22Rv1 (cell line): ENCODE data around the gene FHOD3.

ENCODE experiments used
- CTCF ChIP-seq: fragments of 450-650 bp; IDR thresholded peaks from 2 replicates; pipeline ENCODE4 v1.5.1; 2017; ENCODE audit warnings: mild to moderate bottlenecking
- ZFX ChIP-seq: fragments of 450-650 bp; IDR thresholded peaks from 2 replicates; pipeline ENCODE4 v1.6.1; 2017; ENCODE audit warnings: antibody characterized with exemption, borderline replicate concordance

GRCh38 chr18:36775396-36775795, 477.9 kb downstream of the FHOD3 start:
- TF ChIP-seq CTCF = no peak
- TF ChIP-seq ZFX = no peak
